Measurements from ENCODE around the gene EPHA6. TPM values are rescaled to one million over a fixed set of nuclear protein-coding genes. Genes with fewer than 3 reads are reported as not detected.
"Not testable (repeated sequence)": the region's sequence is repeated elsewhere in the genome, so short reads cannot be mapped to it uniquely, and the experiment has no call there.

Gene EPHA6
- total RNA-seq, 2 experiments from 2014 or later = not detected

DNA sequence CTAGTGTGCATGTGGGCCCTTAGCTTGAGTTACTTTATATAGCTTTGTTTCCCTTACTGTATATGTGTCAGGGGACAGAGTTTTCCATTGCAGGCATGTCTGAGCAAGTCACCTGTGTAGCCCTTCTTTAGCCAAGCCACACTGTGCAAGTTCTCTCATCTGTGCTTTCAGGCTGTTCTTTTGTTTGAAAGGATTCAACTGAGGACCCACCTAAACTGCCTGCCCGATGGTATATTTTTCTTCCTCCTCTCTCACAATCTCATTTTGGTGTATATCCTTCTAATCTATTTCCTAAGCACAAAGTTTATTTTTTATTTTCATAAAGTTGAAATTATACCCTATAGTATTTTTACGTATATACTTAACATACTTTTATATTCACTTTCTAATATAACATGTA is 690.1 kb downstream of the EPHA6 start:
- POLR2A ChIA-PET = no interaction called here
- Mint-ChIP-seq H3K9me3 (ENCODE audit: low read depth) (peaks cover 24% of the 10 kb centered on the region), H3K27ac (no peak overlapping the region), H3K27me3 (no peaks in the 10 kb centered on the region), H3K4me1 (no peaks in the 10 kb centered on the region), H3K4me3 (no peak overlapping the region), H3K36me3 (ENCODE audit: low read depth) (no peaks in the 10 kb centered on the region)
- no peak for ATAC-seq
- CTCF ChIA-PET = no interaction called here
- no peak for DNase-seq
- intact Hi-C loops (cut with DNase I, micrococcal nuclease) = no loop called here

- ChIA-PET POLR2A (no interaction called here), CTCF (no interaction called here)
- H3K4me3 Mint-ChIP-seq = no peak overlapping the region
- no peak overlapping the region for H3K27ac Mint-ChIP-seq
- no peaks in the 10 kb centered on the region for H3K36me3 Mint-ChIP-seq (ENCODE audit: low read depth)
- DNase-seq = no peak
- no peaks in the 10 kb centered on the region for H3K27me3 Mint-ChIP-seq
- no peaks in the 10 kb centered on the region for H3K4me1 Mint-ChIP-seq
- intact Hi-C loops (cut with DNase I, micrococcal nuclease) = no loop called here
- no peak for ATAC-seq
- peaks cover 10% of the 10 kb centered on the region for H3K9me3 Mint-ChIP-seq (ENCODE audit: low read depth)
Observed at GRCh38 chr3:97510795-97511194, 696.4 kb downstream of the EPHA6 start.

- CTCF ChIA-PET = interaction anchor here (0.7 kb wide), 1 partner anchor 117 kb away, joined by 3 read pairs; no protein-coding TSS in a partner anchor
- no peak for DNase-seq
- intact Hi-C loops (cut with DNase I, micrococcal nuclease) = no loop called here
- Mint-ChIP-seq H3K27ac (no peak overlapping the region), H3K4me1 (no peaks in the 10 kb centered on the region), H3K9me3 (ENCODE audit: low read depth) (peaks cover under 1% of the 10 kb centered on the region), H3K36me3 (ENCODE audit: low read depth) (no peaks in the 10 kb centered on the region), H3K4me3 (no peak overlapping the region), H3K27me3 (no peaks in the 10 kb centered on the region)
- POLR2A ChIA-PET = no interaction called here
- ATAC-seq = no peak
Observed at GRCh38 chr3:97515076-97515475, 700.7 kb downstream of the EPHA6 start.

DNA sequence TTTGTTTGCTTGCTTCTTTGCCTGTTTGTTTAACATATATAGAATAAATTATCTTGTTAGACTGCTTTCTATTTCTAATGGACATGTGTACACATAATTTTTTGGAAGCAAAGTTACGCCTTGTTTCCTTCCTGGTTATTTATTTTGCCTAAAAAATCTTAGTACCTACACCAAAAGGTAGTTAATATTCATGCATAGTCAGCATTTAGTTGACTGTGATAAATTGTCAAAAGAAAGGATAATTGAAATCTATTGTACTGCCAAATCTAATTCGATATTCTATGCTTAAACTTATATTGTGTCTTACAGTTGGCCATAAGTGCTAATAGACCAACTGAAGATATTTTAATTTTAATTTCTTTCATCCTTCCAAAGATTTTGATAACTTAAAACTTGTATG is 716.3 kb downstream of the EPHA6 start:
- H3K9me3 Mint-ChIP-seq (ENCODE audit: low read depth) = no peaks in the 10 kb centered on the region
- H3K36me3 Mint-ChIP-seq (ENCODE audit: low read depth) = no peaks in the 10 kb centered on the region
- H3K27ac Mint-ChIP-seq = no peak overlapping the region
- H3K27me3 Mint-ChIP-seq = no peaks in the 10 kb centered on the region
- POLR2A ChIA-PET = no interaction called here
- no peak for DNase-seq
- intact Hi-C loops (cut with DNase I, micrococcal nuclease) = no loop called here
- no peak for ATAC-seq
- H3K4me3 Mint-ChIP-seq = no peak overlapping the region
- CTCF ChIA-PET = no interaction called here
- H3K4me1 Mint-ChIP-seq = no peaks in the 10 kb centered on the region

- DNase-seq; POLR2A ChIA-PET; ATAC-seq; H3K4me3 Mint-ChIP-seq; intact Hi-C loops (cut with DNase I, micrococcal nuclease); H3K36me3 Mint-ChIP-seq (ENCODE audit: low read depth); H3K9me3 Mint-ChIP-seq (ENCODE audit: low read depth); H3K27ac Mint-ChIP-seq; H3K4me1 Mint-ChIP-seq; CTCF ChIA-PET; H3K27me3 Mint-ChIP-seq: not testable (repeated sequence)
Observed at GRCh38 chr3:97547573-97547972, 733.2 kb downstream of the EPHA6 start.

DNA sequence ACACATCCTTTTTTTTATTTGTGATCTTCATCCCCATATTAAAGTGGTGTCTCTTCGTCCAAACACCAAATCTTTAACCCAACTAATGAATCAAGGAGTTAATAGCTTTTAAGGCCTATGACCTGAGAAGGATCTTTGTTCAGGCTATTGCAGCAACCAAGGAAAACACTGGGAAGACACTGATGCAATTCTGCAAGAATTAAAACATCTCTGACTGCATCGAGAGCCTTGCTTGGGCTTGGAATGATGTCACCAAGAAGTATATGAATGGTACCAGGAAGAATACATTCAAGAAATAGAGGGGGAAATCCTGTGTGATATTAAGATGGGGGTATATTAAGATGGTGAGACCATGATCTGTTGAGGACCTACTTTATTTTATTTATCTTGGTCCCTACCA is 736.0 kb downstream of the EPHA6 start:
- no peaks in the 10 kb centered on the region for H3K27me3 Mint-ChIP-seq
- H3K4me3 Mint-ChIP-seq = no peak overlapping the region
- H3K27ac Mint-ChIP-seq = no peak overlapping the region
- H3K9me3 Mint-ChIP-seq (ENCODE audit: low read depth) = peaks cover 1% of the 10 kb centered on the region
- no peaks in the 10 kb centered on the region for H3K4me1 Mint-ChIP-seq
- ChIA-PET CTCF (no interaction called here), POLR2A (no interaction called here)
- H3K36me3 Mint-ChIP-seq (ENCODE audit: low read depth) = no peaks in the 10 kb centered on the region
- DNase-seq = no peak
- intact Hi-C loops (cut with DNase I, micrococcal nuclease) = no loop called here
- no peak for ATAC-seq

DNA sequence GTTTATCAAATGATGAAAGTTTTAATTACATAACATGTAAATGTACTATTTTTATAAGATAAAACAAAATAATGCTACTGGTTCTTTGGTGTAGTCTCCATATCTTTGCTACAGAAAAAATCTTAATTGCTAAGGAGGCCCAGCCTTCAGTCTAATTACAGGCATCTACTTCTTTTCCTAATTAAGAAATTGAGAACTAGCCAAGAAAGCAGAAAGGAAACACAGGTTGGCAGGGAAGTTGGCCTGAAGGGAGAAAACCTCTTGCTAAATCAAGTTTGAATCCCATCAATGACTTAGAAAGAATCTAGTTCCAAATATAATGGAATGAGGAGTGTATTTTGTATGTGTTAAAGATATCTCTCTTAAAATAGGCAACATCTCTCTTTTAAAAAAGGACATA is 737.8 kb downstream of the EPHA6 start:
- Mint-ChIP-seq H3K4me3 (no peak overlapping the region), H3K9me3 (ENCODE audit: low read depth) (peaks cover 5% of the 10 kb centered on the region), H3K4me1 (no peaks in the 10 kb centered on the region), H3K36me3 (ENCODE audit: low read depth) (no peaks in the 10 kb centered on the region), H3K27ac (no peak overlapping the region), H3K27me3 (no peaks in the 10 kb centered on the region)
- ChIA-PET POLR2A (no interaction called here), CTCF (no interaction called here)
- ATAC-seq (no peak), DNase-seq (no peak)
- intact Hi-C loops (cut with DNase I, micrococcal nuclease) = no loop called here

GRCh38 chr3:97575742-97576141 is 761.3 kb downstream of the EPHA6 start:
- CTCF ChIA-PET = no interaction called here
- DNase-seq = no peak
- no peak overlapping the region for H3K4me3 Mint-ChIP-seq
- ATAC-seq = no peak
- no peaks in the 10 kb centered on the region for H3K9me3 Mint-ChIP-seq (ENCODE audit: low read depth)
- peaks cover 2% of the 10 kb centered on the region for H3K27me3 Mint-ChIP-seq
- no peak overlapping the region for H3K27ac Mint-ChIP-seq
- intact Hi-C loops (cut with DNase I, micrococcal nuclease) = no loop called here
- H3K4me1 Mint-ChIP-seq = no peaks in the 10 kb centered on the region
- POLR2A ChIA-PET = no interaction called here
- no peaks in the 10 kb centered on the region for H3K36me3 Mint-ChIP-seq (ENCODE audit: low read depth)

DNA sequence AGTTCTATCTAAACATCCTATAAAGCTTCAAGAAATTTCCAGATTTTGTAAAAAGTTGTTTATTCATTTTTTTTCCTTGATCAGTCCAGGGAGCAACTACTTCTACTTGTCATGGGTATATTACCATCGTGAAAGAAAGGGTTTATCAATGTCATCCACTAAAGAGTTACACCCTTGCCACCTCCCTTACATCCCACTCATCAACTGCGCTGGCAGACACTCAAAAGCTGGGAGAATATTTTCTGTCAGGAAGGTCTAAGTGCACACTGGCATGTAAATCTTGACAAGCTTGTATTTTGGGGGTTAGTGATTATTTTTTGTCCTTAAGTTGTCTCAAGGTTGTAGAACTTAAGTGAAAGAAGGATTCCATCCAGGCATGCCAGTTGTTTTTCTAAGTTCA is 761.8 kb downstream of the EPHA6 start:
- DNase-seq (no peak), ATAC-seq (no peak)
- H3K27ac Mint-ChIP-seq = no peak overlapping the region
- no peaks in the 10 kb centered on the region for H3K4me1 Mint-ChIP-seq
- H3K27me3 Mint-ChIP-seq = peaks cover 2% of the 10 kb centered on the region
- intact Hi-C loops (cut with DNase I, micrococcal nuclease) = no loop called here
- H3K9me3 Mint-ChIP-seq (ENCODE audit: low read depth) = no peaks in the 10 kb centered on the region
- CTCF ChIA-PET = no interaction called here
- POLR2A ChIA-PET = no interaction called here
- H3K36me3 Mint-ChIP-seq (ENCODE audit: low read depth) = no peaks in the 10 kb centered on the region
- H3K4me3 Mint-ChIP-seq = no peak overlapping the region

GRCh38 chr3:97579365-97579764 is 765.0 kb downstream of the EPHA6 start:
- ATAC-seq (no peak), DNase-seq (no peak)
- no peaks in the 10 kb centered on the region for H3K4me1 Mint-ChIP-seq
- H3K9me3 Mint-ChIP-seq (ENCODE audit: low read depth) = no peaks in the 10 kb centered on the region
- POLR2A ChIA-PET = no interaction called here
- no peak overlapping the region for H3K27ac Mint-ChIP-seq
- H3K36me3 Mint-ChIP-seq (ENCODE audit: low read depth) = no peaks in the 10 kb centered on the region
- no peaks in the 10 kb centered on the region for H3K27me3 Mint-ChIP-seq
- CTCF ChIA-PET = no interaction called here
- intact Hi-C loops (cut with DNase I, micrococcal nuclease) = no loop called here
- no peak overlapping the region for H3K4me3 Mint-ChIP-seq

DNA sequence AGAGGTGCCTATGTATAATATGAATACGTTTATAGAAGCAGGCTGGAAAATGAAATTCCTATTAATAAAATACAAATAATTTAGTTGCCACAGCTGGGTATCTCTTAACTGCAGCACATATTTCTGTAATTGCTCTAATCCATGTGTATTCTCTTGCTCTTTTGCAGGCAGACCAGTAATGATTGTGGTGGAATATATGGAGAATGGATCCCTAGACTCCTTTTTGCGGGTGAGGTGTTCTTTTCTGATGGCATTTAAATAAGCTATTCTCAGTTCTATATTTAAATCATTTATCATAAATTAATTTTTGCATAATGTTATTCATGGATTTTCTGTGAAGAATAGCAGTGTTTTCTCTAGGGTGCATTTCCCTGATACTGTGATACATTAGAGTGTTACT is 796.2 kb downstream of the EPHA6 start:
- peaks cover 5% of the 10 kb centered on the region for H3K27me3 Mint-ChIP-seq
- no peak for DNase-seq
- no peaks in the 10 kb centered on the region for H3K4me1 Mint-ChIP-seq
- no peak overlapping the region for H3K4me3 Mint-ChIP-seq
- ChIA-PET POLR2A (no interaction called here), CTCF (no interaction called here)
- no peak for ATAC-seq
- no peak overlapping the region for H3K27ac Mint-ChIP-seq
- intact Hi-C loops (cut with DNase I, micrococcal nuclease) = no loop called here
- no peaks in the 10 kb centered on the region for H3K9me3 Mint-ChIP-seq (ENCODE audit: low read depth)
- no peaks in the 10 kb centered on the region for H3K36me3 Mint-ChIP-seq (ENCODE audit: low read depth)

DNA sequence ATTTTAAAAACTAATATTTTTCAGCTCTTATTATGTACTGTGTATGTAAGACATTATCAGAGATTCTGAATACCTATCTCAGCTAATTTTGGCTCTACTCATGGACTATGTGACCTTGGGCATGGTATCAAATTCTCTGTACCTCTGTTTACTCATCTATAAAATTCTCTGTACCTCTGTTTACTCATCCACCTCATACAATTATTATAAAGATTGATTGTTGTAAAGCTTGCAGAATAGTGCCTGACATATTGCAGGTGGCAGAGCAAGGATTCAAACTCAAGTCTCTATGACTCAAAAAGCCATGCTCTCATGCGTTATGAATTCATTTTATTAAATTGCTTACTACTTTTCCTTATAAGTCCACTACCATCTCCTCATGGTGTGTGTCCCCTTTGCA is 798.2 kb downstream of the EPHA6 start:
- H3K27ac Mint-ChIP-seq = no peak overlapping the region

DNA sequence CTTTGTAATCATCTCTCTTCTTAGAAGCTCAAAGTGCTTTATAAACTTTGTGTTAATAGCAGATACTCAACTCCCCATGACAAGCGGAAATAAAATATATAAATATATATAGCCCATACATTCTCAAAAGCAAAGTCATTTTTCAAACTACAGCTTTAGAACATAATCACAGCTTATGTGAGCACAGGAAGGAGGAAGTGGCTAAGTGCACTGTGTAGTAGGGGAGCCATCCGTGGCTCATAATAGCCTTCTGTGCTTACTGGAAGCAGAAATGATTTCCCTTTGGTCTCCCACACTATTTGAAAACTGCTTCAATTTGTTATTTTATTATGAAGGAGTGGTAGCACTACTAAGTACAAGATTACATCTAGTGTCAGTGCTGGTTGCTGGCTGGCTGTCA is 798.7 kb downstream of the EPHA6 start:
- intact Hi-C loops (cut with DNase I, micrococcal nuclease) = no loop called here
- DNase-seq (no peak), ATAC-seq (no peak)
- no peaks in the 10 kb centered on the region for H3K9me3 Mint-ChIP-seq (ENCODE audit: low read depth)
- H3K27me3 Mint-ChIP-seq = peaks cover 5% of the 10 kb centered on the region
- H3K4me3 Mint-ChIP-seq = no peak overlapping the region
- no peaks in the 10 kb centered on the region for H3K36me3 Mint-ChIP-seq (ENCODE audit: low read depth)
- ChIA-PET CTCF (no interaction called here), POLR2A (no interaction called here)
- H3K4me1 Mint-ChIP-seq = no peaks in the 10 kb centered on the region
- no peak overlapping the region for H3K27ac Mint-ChIP-seq

More for the DNA sequence above, 798.2 kb downstream of the EPHA6 start:
- ChIA-PET POLR2A (no interaction called here), CTCF (no interaction called here)
- no peaks in the 10 kb centered on the region for H3K4me1 Mint-ChIP-seq
- no peaks in the 10 kb centered on the region for H3K9me3 Mint-ChIP-seq (ENCODE audit: low read depth)
- DNase-seq (no peak), ATAC-seq (no peak)
- peaks cover 5% of the 10 kb centered on the region for H3K27me3 Mint-ChIP-seq
- H3K36me3 Mint-ChIP-seq (ENCODE audit: low read depth) = no peaks in the 10 kb centered on the region
- H3K4me3 Mint-ChIP-seq = no peak overlapping the region
- intact Hi-C loops (cut with DNase I, micrococcal nuclease) = no loop called here

Measured in activated CD4-positive, alpha-beta T cell treated with anti-CD3 and anti-CD28 coated beads for 36 hours (primary cell).